ENCODE results near the gene CERS1.

Gene CERS1

GRCh38 chr19:18898081-18898606 lies 2.2 kb upstream of the CERS1 start:
- no peak overlapping the region for H3K4me3 ChIP-seq (ENCODE audit: low read length, poor library complexity, severe bottlenecking)
- H3K79me2 ChIP-seq (ENCODE audit: insufficient read depth, low read length) = no peaks in the 10 kb centered on the region
- TF ChIP-seq CTCF (conservative IDR thresholded peaks at IDR 0.05; ENCODE audit: low read length) = no peak
- H2AFZ ChIP-seq (ENCODE audit: low read length) = no peak overlapping the region
- no peaks in the 10 kb centered on the region for H3K27me3 ChIP-seq (ENCODE audit: insufficient read depth, low read length, poor library complexity, severe bottlenecking)
- no peak overlapping the region for H3K4me2 ChIP-seq (ENCODE audit: low read depth, low read length, poor library complexity, severe bottlenecking)
- H4K20me1 ChIP-seq (ENCODE audit: insufficient read depth, low read length, poor library complexity, severe bottlenecking) = no peaks in the 10 kb centered on the region
- no peaks in the 10 kb centered on the region for H3K9me3 ChIP-seq (ENCODE audit: insufficient read depth, low read depth, low read length)
- H3K4me1 ChIP-seq (ENCODE audit: insufficient read depth, low read length, poor library complexity, severe bottlenecking) = no peaks in the 10 kb centered on the region
- no peaks in the 10 kb centered on the region for H3K9me2 ChIP-seq (replicated peaks; ENCODE audit: low read depth, low read length)
- H3K9ac ChIP-seq (ENCODE audit: low read depth, low read length, poor library complexity, severe bottlenecking) = no peak overlapping the region
- H3K36me3 ChIP-seq (ENCODE audit: insufficient read depth, low read length) = no peaks in the 10 kb centered on the region
- no peaks in the 10 kb centered on the region for H3F3A ChIP-seq (ENCODE audit: low read depth)

GRCh38 chr19:18897094-18898029 lies 1.4 kb upstream of the CERS1 start:
- H3K9ac ChIP-seq (ENCODE audit: low read depth, low read length, poor library complexity, severe bottlenecking) = no peak overlapping the region
- no peaks in the 10 kb centered on the region for H4K20me1 ChIP-seq (ENCODE audit: insufficient read depth, low read length, poor library complexity, severe bottlenecking)
- H3K9me2 ChIP-seq (replicated peaks; ENCODE audit: low read depth, low read length) = no peaks in the 10 kb centered on the region
- H3K9me3 ChIP-seq (ENCODE audit: insufficient read depth, low read depth, low read length) = no peaks in the 10 kb centered on the region
- H3K4me2 ChIP-seq (ENCODE audit: low read depth, low read length, poor library complexity, severe bottlenecking) = no peak overlapping the region
- H3K79me2 ChIP-seq (ENCODE audit: insufficient read depth, low read length) = no peaks in the 10 kb centered on the region
- no peaks in the 10 kb centered on the region for H3K36me3 ChIP-seq (ENCODE audit: insufficient read depth, low read length)
- no peak for TF ChIP-seq EZH2phosphoT487 (IDR thresholded peaks at IDR 0.05; ENCODE audit: borderline replicate concordance)
- H3F3A ChIP-seq (ENCODE audit: low read depth) = no peaks in the 10 kb centered on the region
- H3K4me1 ChIP-seq (ENCODE audit: insufficient read depth, low read length, poor library complexity, severe bottlenecking) = no peaks in the 10 kb centered on the region
- H2AFZ ChIP-seq (ENCODE audit: low read length) = no peak overlapping the region
- no peaks in the 10 kb centered on the region for H3K27me3 ChIP-seq (ENCODE audit: insufficient read depth, low read length, poor library complexity, severe bottlenecking)
- H3K4me3 ChIP-seq (ENCODE audit: low read length, poor library complexity, severe bottlenecking) = no peak overlapping the region

- H3K4me1 ChIP-seq (ENCODE audit: insufficient read depth, low read length, poor library complexity, severe bottlenecking) = no peaks in the 10 kb centered on the region
These were observed 473 bp upstream of the CERS1 start for GRCh38 chr19:18896421-18896841.

More at GRCh38 chr19:18896421-18896841, 473 bp upstream of the CERS1 start:
- no peak overlapping the region for H3K4me2 ChIP-seq (ENCODE audit: low read depth, low read length, poor library complexity, severe bottlenecking)
- no peaks in the 10 kb centered on the region for H3K36me3 ChIP-seq (ENCODE audit: insufficient read depth, low read length)
- H3K9ac ChIP-seq (ENCODE audit: low read depth, low read length, poor library complexity, severe bottlenecking) = no peak overlapping the region
- no peak overlapping the region for H3K4me3 ChIP-seq (ENCODE audit: low read length, poor library complexity, severe bottlenecking)
- no peaks in the 10 kb centered on the region for H4K20me1 ChIP-seq (ENCODE audit: insufficient read depth, low read length, poor library complexity, severe bottlenecking)
- no peaks in the 10 kb centered on the region for H3K9me2 ChIP-seq (replicated peaks; ENCODE audit: low read depth, low read length)
- no peak for TF ChIP-seq CTCF (conservative IDR thresholded peaks at IDR 0.05; ENCODE audit: low read length)
- no peak for TF ChIP-seq EZH2phosphoT487 (IDR thresholded peaks at IDR 0.05; ENCODE audit: borderline replicate concordance)
- no peaks in the 10 kb centered on the region for H3K9me3 ChIP-seq (ENCODE audit: insufficient read depth, low read depth, low read length)
- no peaks in the 10 kb centered on the region for H3K79me2 ChIP-seq (ENCODE audit: insufficient read depth, low read length)
- no peaks in the 10 kb centered on the region for H3K27me3 ChIP-seq (ENCODE audit: insufficient read depth, low read length, poor library complexity, severe bottlenecking)
- H2AFZ ChIP-seq (ENCODE audit: low read length) = no peak overlapping the region
- no peaks in the 10 kb centered on the region for H3F3A ChIP-seq (ENCODE audit: low read depth)
